SH-SY5Y (cell line): Measurements from ENCODE around the gene AXIN1.

Source experiments
- GATA2 ChIP-seq: IDR thresholded peaks from 2 replicates; pipeline ENCODE4 v1.6.1; 2011; ENCODE audit warnings: mild to moderate bottlenecking, low read depth, low read length
- GATA3 ChIP-seq: IDR thresholded peaks from 2 replicates; pipeline ENCODE4 v1.6.1; 2011; ENCODE audit warnings: low read depth, mild to moderate bottlenecking, low read length, moderate library complexity

GRCh38 chr16:324201-324450, 28.4 kb downstream of the AXIN1 start:
- TF ChIP-seq GATA2 (no peak), GATA3 (no peak)
